Fibroblast of lung (primary cell): Measurements from ENCODE around the gene CPT1A. TPM values are rescaled to one million over a fixed set of nuclear protein-coding genes. Genes with fewer than 3 reads are reported as not detected.

Experiments used
- DNase-seq, 2 donors: peaks; one replicate each; pipeline versions ENCODE4 v3.0.0 to v3.0.0-alpha.2; 2010; ENCODE audit warnings: low read depth in 2 of 2
- H2AFZ ChIP-seq: 2 replicates; pipeline ENCODE4 v1.5.1; 2012; ENCODE audit warnings: low read length, control low read depth, inconsistent platforms
- H3K27ac ChIP-seq: 2 replicates; pipeline ENCODE4 v1.5.1; 2011; ENCODE audit warnings: low read length, control low read depth; ENCODE audit not compliant: insufficient read depth
- H3K27me3 ChIP-seq: 2 replicates; pipeline ENCODE4 v1.5.1; 2011; ENCODE audit warnings: mild to moderate bottlenecking, low read length; ENCODE audit not compliant: control insufficient read depth, insufficient read depth
- H3K36me3 ChIP-seq: 2 replicates; pipeline ENCODE4 v1.5.1; 2011; ENCODE audit warnings: low read length; ENCODE audit not compliant: control insufficient read depth, insufficient read depth
- H3K4me1 ChIP-seq: 2 replicates; pipeline ENCODE4 v1.5.1; 2011; ENCODE audit warnings: low read length; ENCODE audit not compliant: control insufficient read depth, insufficient read depth; ENCODE audit errors: extremely low read depth
- H3K4me2 ChIP-seq: 2 replicates; pipeline ENCODE4 v1.5.1; 2011; ENCODE audit warnings: low read length, control low read depth; ENCODE audit not compliant: insufficient read depth; ENCODE audit errors: extremely low read depth
- H3K4me3 ChIP-seq, 4 experiments: fragments of 200-600 bp in 1 of 4; sonication (generic) in 1 of 4; replicated peaks in 1 of 4; 2 replicates each; pipeline ENCODE4 v1.5.1; 2011 to 2016; ENCODE audit warnings: low read length in 4 of 4, low read depth in 3 of 4, mild to moderate bottlenecking in 3 of 4, control low read depth in 2 of 4, inconsistent platforms in 1 of 4, mixed read lengths in 1 of 4; ENCODE audit not compliant: insufficient read depth in 1 of 4; ENCODE audit errors: control extremely low read depth in 1 of 4
- H3K79me2 ChIP-seq: 2 replicates; pipeline ENCODE4 v1.5.1; 2012; ENCODE audit warnings: mild to moderate bottlenecking, low read length, inconsistent platforms; ENCODE audit not compliant: control insufficient read depth, insufficient read depth
- H3K9ac ChIP-seq: 2 replicates; pipeline ENCODE4 v1.5.1; 2011; ENCODE audit warnings: mild to moderate bottlenecking, low read length, control low read depth; ENCODE audit not compliant: insufficient read depth
- H3K9me3 ChIP-seq: 2 replicates; pipeline ENCODE4 v1.5.1; 2012; ENCODE audit warnings: low read depth, low read length; ENCODE audit not compliant: control insufficient read depth, insufficient read depth
- H4K20me1 ChIP-seq: 2 replicates; pipeline ENCODE4 v1.5.1; 2011; ENCODE audit warnings: low read length; ENCODE audit not compliant: control insufficient read depth, insufficient read depth; ENCODE audit errors: extremely low read depth
- EZH2 ChIP-seq: IDR thresholded peaks from 2 replicates; pipeline ENCODE4 v1.5.1; 2012; ENCODE audit warnings: low read length, control low read depth, mild to moderate bottlenecking; ENCODE audit errors: missing control alignments
- polyA plus RNA-seq, 2 donors: library from polyadenylated mRNA; depleted of rRNA in 1 of 2; stranded (reverse) in 1 of 2; unstranded in 1 of 2; fragments of >200 nt; gene quantifications; 2 replicates each; pipeline ENCODE4 v1.2.1, GENCODE V29; 2011 to 2012; ENCODE audit warnings: missing spikeins in 1 of 2
- total RNA-seq: library from RNA; depleted of rRNA; stranded (reverse); fragments of >200 nt; gene quantifications from 2 replicates; pipeline ENCODE4 v1.2.1, GENCODE V29; 2014
- TF ChIP-seq, protein P1 (sequence below), 2 donors: IDR thresholded peaks in 1 of 2; conservative IDR thresholded peaks in 1 of 2; 1 replicate in 1 of 2; 2 replicates in 1 of 2; pipeline ENCODE4 v1.5.1; 2011 to 2012; ENCODE audit warnings: low read length in 2 of 2, control low read depth in 1 of 2, inconsistent platforms in 1 of 2, low read depth in 1 of 2, mild to moderate bottlenecking in 1 of 2

CPT1A gene
- total and polyA plus RNA-seq, 2 donors (not counting 1 experiment from before 2014, with no cell fraction given): 29.5 to 45.2 TPM

DNA sequence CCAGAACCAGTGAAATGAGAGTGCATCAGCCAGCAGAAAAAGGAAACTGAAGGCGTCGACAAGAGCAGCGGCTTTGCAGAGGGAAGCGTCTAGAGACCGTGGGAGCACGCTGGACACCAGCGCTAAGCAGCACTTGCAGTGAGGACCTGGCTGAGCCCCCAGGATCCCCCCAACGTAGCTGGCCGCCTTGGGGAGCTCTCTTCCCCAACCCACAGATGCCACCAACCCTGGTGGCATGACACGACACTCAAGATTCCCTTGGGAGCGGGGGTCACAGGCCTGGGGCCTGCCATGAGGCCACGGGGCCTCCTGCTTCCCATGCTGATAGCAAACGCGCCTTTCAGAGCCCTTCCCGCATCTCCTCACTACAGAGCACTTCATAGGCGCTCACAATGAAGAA lies 77.0 kb downstream of the CPT1A start:
- no peaks in the 10 kb centered on the region for H3K27me3 ChIP-seq
- H3K9me3 ChIP-seq: no peaks in the 10 kb centered on the region
- TF ChIP-seq EZH2: no peak
- peaks cover 13% of the 10 kb centered on the region for H3K36me3 ChIP-seq
- H3K4me1 ChIP-seq: no peaks in the 10 kb centered on the region
- H3K9ac ChIP-seq: no peak overlapping the region
- no peak overlapping the region for H3K4me2 ChIP-seq
- no peak overlapping the region for H3K4me3 ChIP-seq
- no peak for DNase-seq
- no peaks in the 10 kb centered on the region for H3K79me2 ChIP-seq
- no peak overlapping the region for H2AFZ ChIP-seq
- no peak overlapping the region for H3K27ac ChIP-seq
- no peaks in the 10 kb centered on the region for H4K20me1 ChIP-seq

DNA sequence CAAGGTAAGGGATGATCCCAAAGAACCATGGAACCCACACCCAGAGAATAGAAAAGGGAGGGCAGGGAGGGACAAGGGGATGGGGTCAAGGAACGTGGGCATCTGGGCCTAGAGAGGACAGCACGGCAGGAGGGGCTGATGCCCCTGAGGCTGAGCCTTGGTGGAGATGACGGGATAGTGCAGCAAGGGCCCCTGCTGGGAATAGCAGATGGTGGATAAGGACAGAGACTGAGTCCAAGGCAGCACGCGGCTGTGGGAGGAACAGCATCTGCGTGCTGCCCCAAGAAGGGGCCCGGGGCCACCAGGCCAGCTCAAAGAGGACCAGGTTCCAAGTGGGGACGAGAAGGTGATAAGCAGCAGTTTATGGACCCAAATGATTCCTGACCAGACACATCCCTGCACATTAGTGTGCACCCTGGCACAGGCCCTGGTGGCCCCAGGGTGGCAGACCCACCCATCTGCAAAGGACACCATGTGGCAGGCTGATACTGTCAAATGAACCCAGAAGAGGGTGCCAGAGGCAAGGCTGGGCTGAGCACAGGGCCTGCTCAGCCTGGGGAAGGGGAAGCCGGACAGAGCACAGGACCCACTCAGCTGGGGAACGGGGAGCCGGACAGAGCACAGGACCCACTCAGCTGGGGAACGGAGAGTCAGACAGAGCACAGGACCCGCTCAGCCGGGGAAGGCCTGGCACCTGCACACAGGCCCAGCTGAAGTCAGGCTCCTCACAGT lies 77.6 kb downstream of the CPT1A start:
- no peaks in the 10 kb centered on the region for H3K27me3 ChIP-seq
- peaks cover 13% of the 10 kb centered on the region for H3K36me3 ChIP-seq
- no peak overlapping the region for H3K27ac ChIP-seq
- no peaks in the 10 kb centered on the region for H3K79me2 ChIP-seq
- H3K9ac ChIP-seq: no peak overlapping the region
- no peaks in the 10 kb centered on the region for H4K20me1 ChIP-seq
- no peaks in the 10 kb centered on the region for H3K9me3 ChIP-seq
- H2AFZ ChIP-seq: no peak overlapping the region
- H3K4me2 ChIP-seq: no peak overlapping the region
- TF ChIP-seq EZH2: no peak
- TF ChIP-seq, protein P1, sequence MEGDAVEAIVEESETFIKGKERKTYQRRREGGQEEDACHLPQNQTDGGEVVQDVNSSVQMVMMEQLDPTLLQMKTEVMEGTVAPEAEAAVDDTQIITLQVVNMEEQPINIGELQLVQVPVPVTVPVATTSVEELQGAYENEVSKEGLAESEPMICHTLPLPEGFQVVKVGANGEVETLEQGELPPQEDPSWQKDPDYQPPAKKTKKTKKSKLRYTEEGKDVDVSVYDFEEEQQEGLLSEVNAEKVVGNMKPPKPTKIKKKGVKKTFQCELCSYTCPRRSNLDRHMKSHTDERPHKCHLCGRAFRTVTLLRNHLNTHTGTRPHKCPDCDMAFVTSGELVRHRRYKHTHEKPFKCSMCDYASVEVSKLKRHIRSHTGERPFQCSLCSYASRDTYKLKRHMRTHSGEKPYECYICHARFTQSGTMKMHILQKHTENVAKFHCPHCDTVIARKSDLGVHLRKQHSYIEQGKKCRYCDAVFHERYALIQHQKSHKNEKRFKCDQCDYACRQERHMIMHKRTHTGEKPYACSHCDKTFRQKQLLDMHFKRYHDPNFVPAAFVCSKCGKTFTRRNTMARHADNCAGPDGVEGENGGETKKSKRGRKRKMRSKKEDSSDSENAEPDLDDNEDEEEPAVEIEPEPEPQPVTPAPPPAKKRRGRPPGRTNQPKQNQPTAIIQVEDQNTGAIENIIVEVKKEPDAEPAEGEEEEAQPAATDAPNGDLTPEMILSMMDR (conservative IDR thresholded peaks at IDR 0.05 in 1 of 2, IDR thresholded peaks at IDR 0.05 in 1 of 2; ENCODE audit: low read depth in 1 of 2, low read length in 2 of 2): no peak
- DNase-seq: no peak
- H3K4me3 ChIP-seq: no peak overlapping the region
- no peaks in the 10 kb centered on the region for H3K4me1 ChIP-seq

DNA sequence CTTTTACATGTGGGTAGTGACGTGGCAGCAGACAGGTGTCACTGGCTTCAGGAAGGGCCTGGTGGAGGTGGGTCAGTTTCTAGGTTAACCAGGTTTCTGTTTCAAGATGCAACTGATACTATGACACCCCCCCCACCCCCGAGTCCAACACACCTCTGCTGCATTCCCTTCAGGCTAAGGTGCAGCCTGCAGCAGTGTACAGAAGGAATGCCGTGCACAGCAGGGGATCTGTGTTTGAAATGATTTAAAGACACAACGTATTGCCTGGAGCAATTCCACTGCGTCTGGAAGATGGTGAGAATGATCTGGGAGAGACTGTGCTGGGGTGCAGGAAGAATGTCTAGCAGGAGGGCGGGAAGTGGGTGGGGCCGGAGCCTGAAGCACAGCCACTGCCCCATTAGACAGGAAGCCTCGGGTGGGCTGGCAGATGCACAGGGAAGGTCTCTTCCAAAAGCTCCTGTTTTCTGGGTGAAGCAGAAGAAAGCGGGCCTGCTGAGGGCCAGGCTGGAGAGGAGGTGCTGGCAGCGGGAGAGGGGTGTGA lies 78.5 kb downstream of the CPT1A start:
- no peak overlapping the region for H3K4me3 ChIP-seq
- no peaks in the 10 kb centered on the region for H4K20me1 ChIP-seq

More for the DNA sequence above, 78.5 kb downstream of the CPT1A start:
- Histone ChIP-seq H2AFZ (no peak overlapping the region), H3K9me3 (no peaks in the 10 kb centered on the region), H3K79me2 (no peaks in the 10 kb centered on the region), H3K36me3 (peaks cover 13% of the 10 kb centered on the region), H3K27me3 (no peaks in the 10 kb centered on the region), H3K4me2 (no peak overlapping the region), H3K4me1 (no peaks in the 10 kb centered on the region), H3K9ac (no peak overlapping the region), H3K27ac (no peak overlapping the region)
- DNase-seq: no peak
- TF ChIP-seq, protein P1 (conservative IDR thresholded peaks at IDR 0.05 in 1 of 2, IDR thresholded peaks at IDR 0.05 in 1 of 2; ENCODE audit: low read depth in 1 of 2, low read length in 2 of 2): no peak
- TF ChIP-seq EZH2: no peak
